Esophagus muscularis mucosa (tissue), 4 donors: ENCODE data around the gene ARMS2. TPM values are rescaled to one million over a fixed set of nuclear protein-coding genes. Genes with fewer than 3 reads are reported as not detected.

Source experiments
- DNase-seq: peaks from one replicate; pipeline ENCODE4 v3.0.0-alpha.2; 2017; ENCODE audit errors: extremely low spot score
- H3K27ac ChIP-seq, 4 donors: fragments of 200-600 bp; sonication (generic); replicated peaks in 1 of 4; 1 replicate in 3 of 4; 2 replicates in 1 of 4; pipeline ENCODE4 v1.5.1; 2016 to 2019; ENCODE audit warnings: mild to moderate bottlenecking in 1 of 4
- H3K27me3 ChIP-seq, 4 donors: fragments of 200-600 bp; sonication (generic); one replicate each; pipeline versions ENCODE4 v1.5.1 to v1.6.0; 2016 to 2019
- H3K36me3 ChIP-seq, 4 donors: fragments of 200-600 bp; sonication (generic); one replicate each; pipeline ENCODE4 v1.5.1; 2016 to 2019
- H3K4me1 ChIP-seq, 4 donors: fragments of 200-600 bp; sonication (generic); one replicate each; pipeline ENCODE4 v1.5.1; 2016 to 2019
- H3K4me3 ChIP-seq, 4 donors: fragments of 200-600 bp; sonication (generic); 1 replicate in 2 of 4; 2 replicates in 2 of 4; pipeline ENCODE4 v1.5.1; 2016 to 2019; ENCODE audit warnings: mild to moderate bottlenecking in 4 of 4, moderate library complexity in 1 of 4
- H3K9me3 ChIP-seq, 4 donors: fragments of 200-600 bp; sonication (generic); 1 replicate in 3 of 4; 2 replicates in 1 of 4; pipeline ENCODE4 v1.5.1; 2016 to 2019
- EP300 ChIP-seq: sonication (generic); formaldehyde crosslinking; IDR thresholded peaks from one replicate; pipeline ENCODE4 v1.6.1; 2017; ENCODE audit warnings: antibody characterized with exemption
- POLR2A ChIP-seq: fragments of 450-650 bp; IDR thresholded peaks from one replicate; pipeline ENCODE4 v1.6.1; 2017; ENCODE audit warnings: antibody characterized with exemption, moderate library complexity, mild to moderate bottlenecking, low read depth
- POLR2AphosphoS5 ChIP-seq, 2 donors: sonication (generic); formaldehyde crosslinking; IDR thresholded peaks; one replicate each; pipeline ENCODE4 v1.6.1; 2017; ENCODE audit warnings: antibody characterized with exemption in 2 of 2
- WGBS: methylation state at CpG from one replicate; pipeline ENCODE4 v1.1.5; 2018; 5-methylcytosine and 5-hydroxymethylcytosine counted together
- intact Hi-C: fragments of 100-400 bp; cut with DNase I; formaldehyde crosslinking; loops from one replicate; pipeline ENCODE4 v1.15.1; 2023
- total RNA-seq, 4 donors: library from RNA; depleted of rRNA; stranded (reverse); fragments of >200 nt; gene quantifications; one replicate each; pipeline versions ENCODE4 v1.1.0 to v1.2.1, GENCODE V29; 2016
- TF ChIP-seq, protein P1 (sequence below), 3 experiments: fragments of 200-600 bp in 2 of 3; fragments of 450-650 bp in 1 of 3; sonication (generic) in 2 of 3; IDR thresholded peaks; one replicate each; pipeline ENCODE4 v1.5.1; 2017 to 2019; ENCODE audit warnings: antibody characterized with exemption in 3 of 3, mild to moderate bottlenecking in 2 of 3, moderate library complexity in 1 of 3

Gene ARMS2
- total RNA-seq, 4 donors from 2014 or later = 1.2 TPM; not detected in 3

DNA sequence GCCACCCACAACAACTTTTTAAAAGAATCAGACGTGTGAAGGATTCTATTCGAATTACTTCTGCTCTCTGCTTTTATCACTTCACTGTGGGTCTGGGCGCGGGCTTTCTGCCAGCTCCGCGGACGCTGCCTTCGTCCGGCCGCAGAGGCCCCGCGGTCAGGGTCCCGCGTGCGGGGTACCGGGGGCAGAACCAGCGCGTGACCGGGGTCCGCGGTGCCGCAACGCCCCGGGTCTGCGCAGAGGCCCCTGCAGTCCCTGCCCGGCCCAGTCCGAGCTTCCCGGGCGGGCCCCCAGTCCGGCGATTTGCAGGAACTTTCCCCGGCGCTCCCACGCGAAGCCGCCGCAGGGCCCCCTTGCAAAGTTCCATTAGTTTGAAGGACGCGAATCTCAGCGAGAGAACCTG lies 6.4 kb downstream of the ARMS2 start:
- intact Hi-C loops = no loop called here
- H3K36me3 ChIP-seq = no peaks in the 10 kb centered on the region
- DNase-seq = no peak
- peak overlapping the region; percentile 71 to 88 (median 82) for H3K4me3 ChIP-seq
- peak overlapping the region; percentile 87 to 92 (median 90) for H3K27ac ChIP-seq
- 0% methylated on average over 10 of the region's 40 CpGs for WGBS
- TF ChIP-seq, protein P1, sequence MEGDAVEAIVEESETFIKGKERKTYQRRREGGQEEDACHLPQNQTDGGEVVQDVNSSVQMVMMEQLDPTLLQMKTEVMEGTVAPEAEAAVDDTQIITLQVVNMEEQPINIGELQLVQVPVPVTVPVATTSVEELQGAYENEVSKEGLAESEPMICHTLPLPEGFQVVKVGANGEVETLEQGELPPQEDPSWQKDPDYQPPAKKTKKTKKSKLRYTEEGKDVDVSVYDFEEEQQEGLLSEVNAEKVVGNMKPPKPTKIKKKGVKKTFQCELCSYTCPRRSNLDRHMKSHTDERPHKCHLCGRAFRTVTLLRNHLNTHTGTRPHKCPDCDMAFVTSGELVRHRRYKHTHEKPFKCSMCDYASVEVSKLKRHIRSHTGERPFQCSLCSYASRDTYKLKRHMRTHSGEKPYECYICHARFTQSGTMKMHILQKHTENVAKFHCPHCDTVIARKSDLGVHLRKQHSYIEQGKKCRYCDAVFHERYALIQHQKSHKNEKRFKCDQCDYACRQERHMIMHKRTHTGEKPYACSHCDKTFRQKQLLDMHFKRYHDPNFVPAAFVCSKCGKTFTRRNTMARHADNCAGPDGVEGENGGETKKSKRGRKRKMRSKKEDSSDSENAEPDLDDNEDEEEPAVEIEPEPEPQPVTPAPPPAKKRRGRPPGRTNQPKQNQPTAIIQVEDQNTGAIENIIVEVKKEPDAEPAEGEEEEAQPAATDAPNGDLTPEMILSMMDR (IDR thresholded peaks at IDR 0.05) = no peak
- no peak for TF ChIP-seq POLR2AphosphoS5 (IDR thresholded peaks at IDR 0.05)
- TF ChIP-seq POLR2A = no peak
- no peak for TF ChIP-seq EP300
- H3K9me3 ChIP-seq = no peaks in the 10 kb centered on the region
- no peaks in the 10 kb centered on the region for H3K27me3 ChIP-seq
- H3K4me1 ChIP-seq = peaks cover 11 to 45% (median 32%) of the 10 kb centered on the region in 4 donors

DNA sequence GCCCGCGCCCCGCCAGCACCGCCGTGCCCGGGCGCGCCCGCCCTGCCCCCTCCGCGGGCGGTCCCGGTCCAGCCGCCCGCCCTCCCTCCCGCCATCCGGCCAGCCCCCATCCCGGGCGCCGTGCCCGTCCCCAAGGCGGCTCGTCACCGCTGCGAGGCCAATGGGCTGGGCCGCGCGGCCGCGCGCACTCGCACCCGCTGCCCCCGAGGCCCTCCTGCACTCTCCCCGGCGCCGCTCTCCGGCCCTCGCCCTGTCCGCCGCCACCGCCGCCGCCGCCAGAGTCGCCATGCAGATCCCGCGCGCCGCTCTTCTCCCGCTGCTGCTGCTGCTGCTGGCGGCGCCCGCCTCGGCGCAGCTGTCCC lies 6.9 kb downstream of the ARMS2 start, which contains the start of gene HTRA1:
Gene HTRA1 (plus strand): TSS at position 187 of the 362 bp plus-strand sequence. CDS start 100 bp downstream, at position 287.
- WGBS = no CpG with 5 or more reads among the region's 56 CpGs
- TF ChIP-seq POLR2AphosphoS5 (IDR thresholded peaks at IDR 0.05) (peak; percentile 33 to 75), POLR2A (no peak), EP300 (no peak)
- TF ChIP-seq, protein P1 (IDR thresholded peaks at IDR 0.05) = no peak
- Histone ChIP-seq H3K27ac (peak within 1 kb of the TSS; percentile 87 to 92 (median 90)), H3K27me3 (no peaks in the 10 kb centered on the region), H3K4me3 (peak within 1 kb of the TSS; percentile 71 to 88 (median 82)), H3K9me3 (no peaks in the 10 kb centered on the region), H3K4me1 (peaks cover 11 to 45% (median 32%) of the 10 kb centered on the region in 4 donors), H3K36me3 (no peaks in the 10 kb centered on the region)
- no peak for DNase-seq
- intact Hi-C loops = no loop called here

DNA sequence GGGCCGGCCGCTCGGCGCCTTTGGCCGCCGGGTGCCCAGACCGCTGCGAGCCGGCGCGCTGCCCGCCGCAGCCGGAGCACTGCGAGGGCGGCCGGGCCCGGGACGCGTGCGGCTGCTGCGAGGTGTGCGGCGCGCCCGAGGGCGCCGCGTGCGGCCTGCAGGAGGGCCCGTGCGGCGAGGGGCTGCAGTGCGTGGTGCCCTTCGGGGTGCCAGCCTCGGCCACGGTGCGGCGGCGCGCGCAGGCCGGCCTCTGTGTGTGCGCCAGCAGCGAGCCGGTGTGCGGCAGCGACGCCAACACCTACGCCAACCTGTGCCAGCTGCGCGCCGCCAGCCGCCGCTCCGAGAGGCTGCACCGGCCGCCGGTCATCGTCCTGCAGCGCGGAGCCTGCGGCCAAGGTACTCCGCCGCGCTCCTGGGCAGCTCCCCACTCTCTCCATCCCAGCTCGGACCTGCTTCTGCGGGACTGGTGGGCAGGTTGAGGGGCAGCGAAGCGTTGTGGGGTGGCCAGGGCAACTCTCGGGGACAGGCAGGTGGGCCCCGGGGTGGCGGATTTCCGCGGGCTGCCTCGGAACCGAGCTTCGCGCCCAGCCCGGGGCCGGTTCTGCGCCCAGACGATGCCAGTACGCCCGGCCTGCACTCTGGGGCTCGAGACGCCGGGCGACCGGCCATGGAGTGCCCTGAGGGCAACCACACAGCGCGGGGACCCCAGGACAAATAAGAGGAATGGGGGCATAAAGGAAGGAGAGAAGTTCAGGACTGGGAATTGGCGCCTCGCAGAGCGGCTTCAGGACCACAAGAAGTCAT lies 7.5 kb downstream of the ARMS2 start:
- intact Hi-C loops = no loop called here
- H3K4me1 ChIP-seq = peaks cover 11 to 45% (median 32%) of the 10 kb centered on the region in 4 donors
- no peaks in the 10 kb centered on the region for H3K27me3 ChIP-seq
- TF ChIP-seq EP300 (no peak), POLR2A (no peak), POLR2AphosphoS5 (IDR thresholded peaks at IDR 0.05) (no peak)
- TF ChIP-seq, protein P1 (IDR thresholded peaks at IDR 0.05) = no peak
- peak overlapping the region; percentile 71 to 88 (median 82) for H3K4me3 ChIP-seq
- no peak for DNase-seq
- H3K27ac ChIP-seq = peak overlapping the region; percentile 87 to 92 (median 90)
- no peaks in the 10 kb centered on the region for H3K36me3 ChIP-seq
- H3K9me3 ChIP-seq = no peaks in the 10 kb centered on the region
- 1% methylated on average over 14 of the region's 95 CpGs for WGBS

DNA sequence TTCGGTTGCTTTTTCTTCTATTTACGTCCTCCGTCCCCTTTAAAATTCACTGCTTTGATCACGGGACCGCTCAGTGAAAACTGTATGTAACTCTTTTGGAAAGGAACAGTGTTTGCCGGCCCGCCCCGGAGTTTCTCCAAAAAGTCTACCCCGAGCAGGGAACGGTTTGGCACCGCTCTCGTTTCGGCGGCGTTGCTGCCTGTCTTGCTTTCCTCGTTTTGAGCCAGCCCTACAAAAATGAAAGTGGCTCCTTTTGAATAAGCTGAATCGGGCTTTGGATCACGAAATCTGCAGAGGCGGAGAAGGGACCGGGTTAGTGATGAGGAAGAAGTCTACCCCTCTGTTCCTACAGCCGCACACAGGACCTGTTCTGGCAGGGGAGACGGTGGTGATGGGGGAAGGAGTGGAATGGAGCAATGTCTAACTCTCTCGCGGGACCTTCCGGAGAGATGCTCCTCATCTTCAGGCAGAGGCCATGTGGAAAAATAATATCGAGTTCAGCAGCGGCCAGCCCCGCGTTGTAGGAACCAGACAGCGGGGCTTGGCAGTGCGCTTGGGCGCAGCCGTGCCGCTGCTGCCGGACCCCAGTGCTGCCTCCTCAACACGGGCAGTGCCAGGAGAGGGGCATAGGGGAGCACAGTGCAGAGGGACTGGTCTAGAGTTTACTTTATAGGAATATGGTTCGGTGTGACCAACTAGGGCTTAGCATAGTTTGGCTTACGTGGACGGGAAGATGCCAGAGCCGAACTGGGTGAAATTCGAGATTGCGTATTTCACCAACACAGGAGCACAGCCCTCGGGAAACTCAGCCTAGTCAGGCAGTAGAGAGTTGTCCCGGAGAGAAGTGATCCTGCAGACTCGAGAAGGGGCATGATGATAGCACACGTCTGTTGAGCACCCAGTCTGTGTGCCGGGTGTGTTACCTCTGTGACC lies 8.3 kb downstream of the ARMS2 start:
- DNase-seq = no peak
- 13% methylated on average over 47 of the region's 47 CpGs for WGBS
- intact Hi-C loops = no loop called here
- H3K4me3 ChIP-seq = peak overlapping the region; percentile 71 to 88 (median 82)
- H3K9me3 ChIP-seq = no peaks in the 10 kb centered on the region
- H3K27ac ChIP-seq = peak overlapping the region; percentile 87 to 92 (median 90)
- TF ChIP-seq POLR2AphosphoS5 (IDR thresholded peaks at IDR 0.05) = peak in 1 of 2 donors; percentile 40
- no peak for TF ChIP-seq EP300
- no peak for TF ChIP-seq POLR2A
- TF ChIP-seq, protein P1 (IDR thresholded peaks at IDR 0.05) = no peak
- no peaks in the 10 kb centered on the region for H3K27me3 ChIP-seq
- H3K36me3 ChIP-seq = no peaks in the 10 kb centered on the region
- peaks cover 11 to 45% (median 32%) of the 10 kb centered on the region in 4 donors for H3K4me1 ChIP-seq
